Esophagus squamous epithelium (tissue), 5 donors: ENCODE results near the gene DLG2. TPM values are rescaled to one million over a fixed set of nuclear protein-coding genes. Genes with fewer than 3 reads are reported as not detected.

Experiments
- DNase-seq: peaks from one replicate; lab custom pipeline; 2025; lab: John Stamatoyannopoulos, UW
- H3K27ac ChIP-seq, 4 donors: fragments of 200-600 bp; sonication (generic); one replicate each; pipeline ENCODE4 v1.5.1; 2016 to 2019; ENCODE audit warnings: mild to moderate bottlenecking in 1 of 4
- H3K27me3 ChIP-seq, 4 donors: fragments of 200-600 bp; sonication (generic); 1 replicate in 3 of 4; 2 replicates in 1 of 4; pipeline versions ENCODE4 v1.5.1 to v1.6.0; 2017 to 2021; ENCODE audit warnings: antibody characterized with exemption in 1 of 4
- H3K36me3 ChIP-seq, 3 donors: fragments of 200-600 bp; sonication (generic); one replicate each; pipeline ENCODE4 v1.5.1; 2016 to 2019
- H3K4me1 ChIP-seq, 3 donors: fragments of 200-600 bp; sonication (generic); one replicate each; pipeline ENCODE4 v1.5.1; 2017 to 2019
- H3K4me3 ChIP-seq, 4 donors: fragments of 200-600 bp; sonication (generic); 1 replicate in 3 of 4; 2 replicates in 1 of 4; pipeline ENCODE4 v1.5.1; 2016 to 2019; ENCODE audit warnings: mild to moderate bottlenecking in 2 of 4, moderate library complexity in 1 of 4
- H3K9me3 ChIP-seq, 3 donors: fragments of 200-600 bp; sonication (generic); one replicate each; pipeline ENCODE4 v1.5.1; 2016 to 2019
- POLR2A ChIP-seq, 4 donors: fragments of 450-650 bp; IDR thresholded peaks; one replicate each; pipeline ENCODE4 v1.6.1; 2017; ENCODE audit warnings: antibody characterized with exemption in 4 of 4, mild to moderate bottlenecking in 4 of 4, moderate library complexity in 3 of 4
- WGBS, 2 donors: methylation state at CpG; one replicate each; pipeline ENCODE4 v1.1.5; 2018; 5-methylcytosine and 5-hydroxymethylcytosine counted together
- intact Hi-C: fragments of 100-400 bp; cut with DNase I; formaldehyde crosslinking; loops from one replicate; pipeline ENCODE4 v1.15.0; 2022
- total RNA-seq, 4 donors: library from RNA; depleted of rRNA; stranded (reverse); fragments of >200 nt; gene quantifications; one replicate each; pipeline ENCODE4 v1.1.0, GENCODE V29; 2016
- TF ChIP-seq, protein P1 (sequence below), 6 experiments: fragments of 450-650 bp in 4 of 6; fragments of 200-600 bp in 2 of 6; sonication (generic) in 2 of 6; IDR thresholded peaks; one replicate each; pipeline ENCODE4 v1.5.1; 2016 to 2019; ENCODE audit warnings: antibody characterized with exemption in 6 of 6, mild to moderate bottlenecking in 4 of 6, moderate library complexity in 4 of 6
- donor health status: DM: yes; HTN: yes; CAD: no.

The DLG2 gene
- total RNA-seq, 4 donors from 2014 or later = 2.9 to 27.7 (median 12.6) TPM

DNA sequence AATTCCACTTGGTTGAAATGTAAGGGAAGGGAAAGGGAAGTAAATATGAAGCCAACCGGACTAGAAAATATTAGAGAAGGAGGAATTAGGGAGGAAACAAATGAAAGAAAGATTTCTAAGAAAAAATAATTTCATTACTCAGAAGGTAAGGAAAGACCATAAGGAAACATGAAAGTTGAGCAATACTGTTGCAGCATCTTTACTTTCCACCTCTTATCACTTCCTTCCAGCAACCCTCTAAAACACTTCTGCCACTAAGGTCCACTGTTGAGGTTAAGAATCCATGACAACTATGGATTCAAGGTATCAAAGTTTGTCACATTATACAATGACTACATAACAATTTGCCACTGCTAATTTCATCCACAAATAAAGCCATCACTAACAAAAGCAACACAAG lies 308.6 kb downstream of the DLG2 start:
- TF ChIP-seq POLR2A (IDR thresholded peaks at IDR 0.05) = no peak
- TF ChIP-seq, protein P1, sequence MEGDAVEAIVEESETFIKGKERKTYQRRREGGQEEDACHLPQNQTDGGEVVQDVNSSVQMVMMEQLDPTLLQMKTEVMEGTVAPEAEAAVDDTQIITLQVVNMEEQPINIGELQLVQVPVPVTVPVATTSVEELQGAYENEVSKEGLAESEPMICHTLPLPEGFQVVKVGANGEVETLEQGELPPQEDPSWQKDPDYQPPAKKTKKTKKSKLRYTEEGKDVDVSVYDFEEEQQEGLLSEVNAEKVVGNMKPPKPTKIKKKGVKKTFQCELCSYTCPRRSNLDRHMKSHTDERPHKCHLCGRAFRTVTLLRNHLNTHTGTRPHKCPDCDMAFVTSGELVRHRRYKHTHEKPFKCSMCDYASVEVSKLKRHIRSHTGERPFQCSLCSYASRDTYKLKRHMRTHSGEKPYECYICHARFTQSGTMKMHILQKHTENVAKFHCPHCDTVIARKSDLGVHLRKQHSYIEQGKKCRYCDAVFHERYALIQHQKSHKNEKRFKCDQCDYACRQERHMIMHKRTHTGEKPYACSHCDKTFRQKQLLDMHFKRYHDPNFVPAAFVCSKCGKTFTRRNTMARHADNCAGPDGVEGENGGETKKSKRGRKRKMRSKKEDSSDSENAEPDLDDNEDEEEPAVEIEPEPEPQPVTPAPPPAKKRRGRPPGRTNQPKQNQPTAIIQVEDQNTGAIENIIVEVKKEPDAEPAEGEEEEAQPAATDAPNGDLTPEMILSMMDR (IDR thresholded peaks at IDR 0.05) = no peak

GRCh38 chr11:85316967-85317366 lies 310.2 kb downstream of the DLG2 start:
- Histone ChIP-seq H3K27me3 (no peaks in the 10 kb centered on the region), H3K4me3 (no peak overlapping the region), H3K36me3 (no peaks in the 10 kb centered on the region), H3K9me3 (no peaks in the 10 kb centered on the region), H3K4me1 (no peaks in the 10 kb centered on the region), H3K27ac (no peak overlapping the region)
- WGBS, 2 donors = 44% methylated on average over 5 of the region's 5 CpGs
- TF ChIP-seq, protein P1 (IDR thresholded peaks at IDR 0.05) = no peak
- no peak for TF ChIP-seq POLR2A (IDR thresholded peaks at IDR 0.05)
- intact Hi-C loops = no loop called here
- DNase-seq = no peak

More for the DNA sequence above, 308.6 kb downstream of the DLG2 start:
- H3K4me1 ChIP-seq = no peaks in the 10 kb centered on the region
- H3K36me3 ChIP-seq = no peaks in the 10 kb centered on the region
- DNase-seq = no peak
- H3K27me3 ChIP-seq = no peaks in the 10 kb centered on the region
- intact Hi-C loops = no loop called here
- H3K27ac ChIP-seq = no peak overlapping the region
- 73 to 82% methylated on average over 1 of the region's 1 CpG for WGBS, 2 donors
- no peaks in the 10 kb centered on the region for H3K9me3 ChIP-seq
- H3K4me3 ChIP-seq = no peak overlapping the region

- no peaks in the 10 kb centered on the region for H3K9me3 ChIP-seq
- no peaks in the 10 kb centered on the region for H3K4me1 ChIP-seq
- H3K36me3 ChIP-seq = no peaks in the 10 kb centered on the region
- no peak overlapping the region for H3K4me3 ChIP-seq
- intact Hi-C loops = no loop called here
- H3K27me3 ChIP-seq = no peaks in the 10 kb centered on the region
- TF ChIP-seq POLR2A (IDR thresholded peaks at IDR 0.05) = no peak
- TF ChIP-seq, protein P1 (IDR thresholded peaks at IDR 0.05) = no peak
- H3K27ac ChIP-seq = no peak overlapping the region
- no peak for DNase-seq
Observed at GRCh38 chr11:85313741-85314140, 313.4 kb downstream of the DLG2 start.

DNA sequence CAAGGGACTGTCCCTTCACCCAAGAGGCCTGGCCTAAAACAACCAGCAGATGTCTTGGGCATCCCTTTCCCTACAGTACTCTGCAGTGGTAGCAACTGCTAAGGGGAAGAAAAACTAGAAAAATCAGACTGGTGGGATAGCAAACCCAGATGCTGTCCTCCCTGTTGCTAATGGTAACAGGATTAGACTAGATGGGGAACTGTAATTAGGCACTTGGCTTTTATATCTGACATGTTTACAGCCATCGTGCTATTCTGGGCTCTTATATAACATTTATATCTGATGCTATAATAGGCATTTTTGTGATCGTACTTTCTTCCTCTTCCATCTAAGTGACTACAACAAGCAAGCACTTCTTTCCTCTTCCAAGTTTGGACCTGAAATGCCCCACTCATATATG lies 316.7 kb downstream of the DLG2 start:
- Histone ChIP-seq H3K27ac (no peak overlapping the region), H3K4me1 (no peaks in the 10 kb centered on the region), H3K27me3 (no peaks in the 10 kb centered on the region), H3K9me3 (no peaks in the 10 kb centered on the region), H3K4me3 (no peak overlapping the region), H3K36me3 (no peaks in the 10 kb centered on the region)
- no peak for DNase-seq
- 43 to 58% methylated on average over 2 of the region's 2 CpGs for WGBS, 2 donors
- intact Hi-C loops = no loop called here
- TF ChIP-seq, protein P1 (IDR thresholded peaks at IDR 0.05) = no peak
- TF ChIP-seq POLR2A (IDR thresholded peaks at IDR 0.05) = no peak

DNA sequence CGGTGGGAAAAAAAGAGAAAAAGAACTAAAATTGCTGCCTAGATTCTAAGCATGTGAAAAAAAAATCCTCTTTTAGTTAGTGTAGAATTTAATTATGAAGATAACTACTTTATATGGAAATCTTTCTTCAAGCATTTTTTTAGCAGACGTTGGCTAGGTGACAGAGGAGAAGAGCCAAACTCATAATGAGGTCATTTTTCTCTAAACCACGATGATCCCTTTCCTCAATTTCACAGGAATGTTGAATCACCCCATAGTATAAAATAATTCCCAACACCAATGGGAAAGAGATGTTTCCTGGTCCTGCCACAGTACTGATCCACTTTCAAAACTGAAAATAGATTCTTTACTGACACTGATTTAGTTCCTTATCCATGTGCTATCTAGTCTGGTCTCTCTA lies 319.8 kb downstream of the DLG2 start:
- no peak overlapping the region for H3K4me3 ChIP-seq
- H3K27ac ChIP-seq = no peak overlapping the region
- no peaks in the 10 kb centered on the region for H3K9me3 ChIP-seq
- TF ChIP-seq, protein P1 (IDR thresholded peaks at IDR 0.05) = no peak
- TF ChIP-seq POLR2A (IDR thresholded peaks at IDR 0.05) = no peak
- no peaks in the 10 kb centered on the region for H3K27me3 ChIP-seq
- DNase-seq = no peak
- intact Hi-C loops = no loop called here
- H3K36me3 ChIP-seq = no peaks in the 10 kb centered on the region
- 52 to 62% methylated on average over 3 of the region's 3 CpGs for WGBS, 2 donors
- H3K4me1 ChIP-seq = no peaks in the 10 kb centered on the region
